IPS DF 19.7 (cell line): ENCODE measurements around the gene PRDM16.

Source experiments
- DNase-seq: peaks from one replicate; pipeline ENCODE4 v3.0.0-alpha.2; 2013; ENCODE audit warnings: low read depth, low spot score

PRDM16 gene

GRCh38 chr1:3180915-3181314 is 111.9 kb downstream of the PRDM16 start:
- no peak for DNase-seq

GRCh38 chr1:3181956-3182355 is 113.0 kb downstream of the PRDM16 start:
- no peak for DNase-seq

GRCh38 chr1:3183411-3183810 is 114.4 kb downstream of the PRDM16 start:
- DNase-seq: no peak

GRCh38 chr1:3183813-3184212 is 114.8 kb downstream of the PRDM16 start:
- DNase-seq: no peak

- DNase-seq: no peak
Observed at GRCh38 chr1:3184666-3185065, 115.7 kb downstream of the PRDM16 start.

GRCh38 chr1:3185896-3186525 is 117.0 kb downstream of the PRDM16 start:
- DNase-seq: no peak

- no peak for DNase-seq
Observed at GRCh38 chr1:3186526-3186921, 117.5 kb downstream of the PRDM16 start.

- no peak for DNase-seq
Observed at GRCh38 chr1:3187415-3188149, 118.6 kb downstream of the PRDM16 start.

- no peak for DNase-seq
Observed at GRCh38 chr1:3188150-3188971, 119.4 kb downstream of the PRDM16 start.

- no peak for DNase-seq
Observed at GRCh38 chr1:3190256-3191041, 121.4 kb downstream of the PRDM16 start.

GRCh38 chr1:3192361-3192760 is 123.4 kb downstream of the PRDM16 start:
- no peak for DNase-seq

- no peak for DNase-seq
Observed at GRCh38 chr1:3192825-3193224, 123.8 kb downstream of the PRDM16 start.

GRCh38 chr1:3193811-3194210 is 124.8 kb downstream of the PRDM16 start:
- DNase-seq: no peak

- no peak for DNase-seq
Observed at GRCh38 chr1:3194760-3195479, 125.9 kb downstream of the PRDM16 start.

- no peak for DNase-seq
Observed at GRCh38 chr1:3195480-3195815, 126.4 kb downstream of the PRDM16 start.

- no peak for DNase-seq
Observed at GRCh38 chr1:3195966-3196515, 127.0 kb downstream of the PRDM16 start.

- no peak for DNase-seq
Observed at GRCh38 chr1:3196577-3197245, 127.7 kb downstream of the PRDM16 start.

- no peak for DNase-seq
Observed at GRCh38 chr1:3197781-3198316, 128.8 kb downstream of the PRDM16 start.

GRCh38 chr1:3198371-3199271 is 129.6 kb downstream of the PRDM16 start:
- DNase-seq: no peak
